NCI-H2196 (cell line): ENCODE measurements around the gene VPS39.

ENCODE experiments used
- DNase-seq: peaks from one replicate; lab custom pipeline; 2025; ENCODE audit not compliant: unreplicated experiment; lab: John Stamatoyannopoulos, UW

Gene VPS39

GRCh38 chr15:42160136-42160535 is 48.0 kb downstream of the VPS39 start:
- DNase-seq, result no peak

GRCh38 chr15:42159381-42160015 is 48.6 kb downstream of the VPS39 start:
- DNase-seq, result no peak

- no peak for DNase-seq
Observed at GRCh38 chr15:42158941-42159340, 49.2 kb downstream of the VPS39 start.

- DNase-seq, result no peak
Observed at GRCh38 chr15:42157981-42158765, 49.9 kb downstream of the VPS39 start.

GRCh38 chr15:42157381-42157780 is 50.7 kb downstream of the VPS39 start:
- DNase-seq, result no peak

GRCh38 chr15:42156243-42156922 is 51.7 kb downstream of the VPS39 start, which contains the start of gene PLA2G4F:
Gene PLA2G4F (minus strand): TSS chr15:42156636. CDS start chr15:42156549, 87 bp downstream.
- DNase-seq, result peak; percentile 24

GRCh38 chr15:42155546-42156242 is 52.4 kb downstream of the VPS39 start:
- DNase-seq, result peak; percentile 1

GRCh38 chr15:42154956-42155355 is 53.1 kb downstream of the VPS39 start:
- no peak for DNase-seq

- DNase-seq, result no peak
Observed at GRCh38 chr15:42154212-42154941, 53.7 kb downstream of the VPS39 start.

GRCh38 chr15:42153874-42154211 is 54.3 kb downstream of the VPS39 start:
- DNase-seq, result no peak

GRCh38 chr15:42152921-42153698 is 55.0 kb downstream of the VPS39 start:
- DNase-seq, result no peak

GRCh38 chr15:42152196-42152920 is 55.7 kb downstream of the VPS39 start:
- no peak for DNase-seq

GRCh38 chr15:42151736-42152135 is 56.4 kb downstream of the VPS39 start:
- no peak for DNase-seq

GRCh38 chr15:42151141-42151561 is 57.0 kb downstream of the VPS39 start:
- DNase-seq, result no peak

GRCh38 chr15:42150219-42150970 is 57.7 kb downstream of the VPS39 start:
- DNase-seq, result no peak

- no peak for DNase-seq
Observed at GRCh38 chr15:42149493-42150218, 58.4 kb downstream of the VPS39 start.

- no peak for DNase-seq
Observed at GRCh38 chr15:42148808-42149492, 59.2 kb downstream of the VPS39 start.

- DNase-seq, result no peak
Observed at GRCh38 chr15:42147431-42147735, 60.7 kb downstream of the VPS39 start.
